GM12801 (cell line): Measurements from ENCODE around the gene ARHGEF28.

Source experiments
- CTCF ChIP-seq: IDR thresholded peaks from one replicate; pipeline ENCODE4 v1.5.1; 2011; ENCODE audit warnings: control low read depth; ENCODE audit not compliant: insufficient read length; ENCODE audit errors: extremely low read depth

ARHGEF28 gene

DNA sequence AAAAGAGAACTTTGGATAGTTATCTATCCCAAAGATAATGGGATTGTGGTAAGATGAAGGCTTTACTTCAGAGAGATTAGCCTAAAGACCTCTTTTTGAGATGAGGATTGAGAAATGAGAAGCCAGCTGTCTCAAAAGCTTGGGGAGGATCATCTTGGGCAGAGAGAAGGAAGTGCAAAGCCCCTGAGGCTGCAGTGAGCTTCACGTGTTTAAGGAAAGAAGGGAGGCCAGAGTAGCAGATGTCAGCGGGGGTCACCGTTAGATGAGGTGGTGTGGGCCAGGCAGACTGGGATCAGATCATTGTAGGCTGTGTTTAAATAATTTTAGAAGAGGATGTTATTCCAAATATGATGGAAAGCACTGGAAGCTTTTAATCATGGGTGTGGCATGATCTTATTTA is 270.1 kb downstream of the ARHGEF28 start:
- TF ChIP-seq CTCF, result no peak

DNA sequence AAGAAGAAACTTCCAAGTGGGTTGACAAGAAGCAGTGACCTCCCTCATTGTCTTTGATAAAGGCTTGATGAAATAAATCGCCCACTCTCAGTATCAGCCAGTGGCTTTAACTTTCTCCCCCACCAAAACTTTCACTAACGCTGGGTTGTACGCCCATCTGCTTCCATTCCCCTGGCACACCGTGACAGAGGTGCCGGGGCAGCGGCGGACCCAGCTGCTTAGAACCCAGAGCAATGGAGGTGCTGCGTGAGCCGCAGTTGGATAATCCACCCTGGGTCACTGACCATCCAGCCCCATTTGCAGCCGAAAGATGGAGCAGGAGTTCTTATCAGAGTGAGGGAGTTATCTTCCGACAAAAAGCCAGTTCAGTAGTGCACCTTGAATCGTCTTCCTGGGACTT is 270.7 kb downstream of the ARHGEF28 start:
- TF ChIP-seq CTCF, result no peak

DNA sequence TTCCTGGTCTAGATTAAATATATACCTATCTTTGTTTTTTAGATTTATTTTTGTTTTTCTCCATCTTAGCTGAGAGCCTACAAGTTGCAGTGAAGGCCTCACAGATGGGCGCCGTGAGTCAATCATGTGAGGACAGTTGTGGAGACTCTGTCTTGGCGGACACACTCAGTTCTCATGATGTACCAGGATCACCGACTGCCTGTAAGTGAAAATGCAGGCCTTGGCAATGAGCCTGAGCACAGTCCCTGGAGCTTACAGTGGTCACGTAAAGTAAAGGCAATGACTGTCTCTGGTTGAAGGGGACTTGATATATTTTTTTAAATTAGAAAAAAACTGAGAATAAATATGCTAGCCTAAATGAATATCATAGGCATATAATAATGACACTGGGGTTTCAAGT is 271.9 kb downstream of the ARHGEF28 start:
- TF ChIP-seq CTCF, result no peak

DNA sequence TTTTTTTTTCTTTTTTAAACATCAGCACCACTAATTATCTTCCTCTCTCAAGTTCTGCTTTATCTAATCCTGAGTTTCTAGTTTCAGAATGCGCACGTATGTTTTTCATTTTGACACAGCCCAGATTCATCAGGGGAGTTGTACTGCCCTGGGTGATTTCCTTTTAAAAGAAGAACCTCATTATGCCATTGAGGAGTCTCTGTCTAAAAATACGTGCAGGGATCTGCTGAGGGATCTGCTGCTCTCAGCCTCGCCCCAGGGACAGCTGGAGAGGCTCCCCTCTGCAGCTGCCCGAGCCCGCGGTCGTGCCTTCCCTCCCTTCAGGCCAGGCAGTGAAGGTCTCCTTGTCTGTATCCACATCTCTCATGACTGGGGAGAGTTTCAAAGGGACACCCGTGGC is 273.1 kb downstream of the ARHGEF28 start:
- TF ChIP-seq CTCF, result no peak

GRCh38 chr5:73899916-73900315 is 273.9 kb downstream of the ARHGEF28 start:
- TF ChIP-seq CTCF, result no peak

DNA sequence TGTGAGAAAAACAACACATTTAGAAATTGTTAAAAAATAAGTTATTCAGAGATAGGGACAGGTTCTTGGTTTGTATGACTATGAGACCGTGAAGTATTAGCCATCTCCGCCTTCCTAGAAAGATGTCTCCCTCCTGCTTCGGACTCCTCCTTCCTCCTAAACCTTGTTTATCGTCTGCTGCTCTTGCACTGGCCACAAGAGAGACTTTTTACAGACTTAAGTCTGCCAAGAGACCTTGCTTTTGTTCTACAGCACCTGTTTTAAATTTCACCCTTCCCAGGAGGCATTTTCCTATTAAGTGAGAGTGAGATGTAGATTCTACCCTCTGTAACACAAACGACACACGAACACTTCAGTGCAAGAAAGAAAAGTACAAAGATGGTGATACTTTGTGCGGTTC is 274.6 kb downstream of the ARHGEF28 start:
- TF ChIP-seq CTCF, result no peak

DNA sequence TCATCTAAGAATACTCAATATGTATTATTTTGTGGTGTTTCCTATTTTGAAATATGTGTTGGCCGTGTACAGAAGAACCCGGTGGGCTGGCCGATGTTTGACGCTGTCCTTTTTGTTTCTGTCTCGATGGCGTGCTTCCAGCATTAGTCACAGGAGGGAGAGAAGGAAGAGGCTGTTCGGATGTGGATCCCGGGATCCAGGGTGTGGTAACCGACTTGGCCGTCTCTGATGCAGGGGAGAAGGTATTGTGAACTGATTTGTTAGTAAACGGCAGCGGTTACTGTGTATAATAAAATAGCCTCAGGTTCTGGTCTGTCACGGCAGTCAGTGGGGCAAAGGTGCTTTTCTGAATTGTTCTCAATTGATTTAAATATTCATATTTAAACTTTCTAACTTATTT is 275.0 kb downstream of the ARHGEF28 start:
- no peak for TF ChIP-seq CTCF

DNA sequence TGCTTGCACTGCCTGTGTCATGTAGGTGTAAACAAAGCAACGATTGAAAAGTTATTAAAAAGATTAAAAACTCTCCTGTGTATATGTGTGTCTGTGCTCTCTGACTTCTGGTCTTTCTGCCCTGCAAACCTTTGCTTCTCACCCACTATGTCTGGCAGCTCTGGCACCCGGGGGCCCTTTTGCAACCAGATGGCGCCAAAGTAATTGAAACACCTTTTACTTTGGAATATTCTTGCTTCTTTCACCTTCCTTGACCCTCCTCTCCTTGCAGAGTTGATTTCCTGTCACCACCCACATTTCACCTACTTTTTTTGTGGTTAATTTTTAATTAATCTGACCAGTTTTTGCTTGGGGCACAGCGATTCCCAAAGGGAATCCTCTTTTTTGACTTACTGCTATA is 275.5 kb downstream of the ARHGEF28 start:
- TF ChIP-seq CTCF, result no peak
